OCI-LY7 (cell line): Measurements from ENCODE around the gene CCDC142. TPM values are rescaled to one million over a fixed set of nuclear protein-coding genes. Genes with fewer than 3 reads are reported as not detected.

Source experiments
- BruUV-seq: library from RNA; stranded (reverse); fragments of 400-500 nt; replicated peaks from 2 replicates; lab custom pipeline; 2021; lab: Mats Ljungman, UMichigan
- CTCF ChIA-PET: fragments of 300-600 bp; sonication (Branson Sonifier 250); formaldehyde crosslinking; loops from one replicate; lab custom pipeline; 2022; ENCODE audit warnings: antibody characterized with exemption; ENCODE audit not compliant: unreplicated experiment; lab: Charles Lee
- POLR2A ChIA-PET: fragments of 300-600 bp; sonication (Branson Sonifier 250); formaldehyde crosslinking; loops from one replicate; lab custom pipeline; 2022; ENCODE audit warnings: antibody characterized with exemption; lab: Charles Lee
- DNase-seq: peaks from one replicate; pipeline ENCODE4 v3.0.0-alpha.2; 2015; ENCODE audit warnings: low spot score
- H2AFZ ChIP-seq: fragments of 200-600 bp; sonication (generic), shearing (Covaris generic); 2 replicates; pipeline ENCODE4 v1.6.1; 2014; ENCODE audit warnings: mild to moderate bottlenecking, antibody characterized with exemption, low read length, moderate library complexity
- H3K27ac ChIP-seq: fragments of 200-600 bp; sonication (generic); 2 replicates; pipeline ENCODE4 v1.5.1; 2014; ENCODE audit warnings: mixed run types, low read depth, mild to moderate bottlenecking, moderate library complexity, low read length, inconsistent platforms; ENCODE audit not compliant: poor library complexity, severe bottlenecking
- H3K36me3 ChIP-seq: fragments of 200-600 bp; sonication (generic); 2 replicates; pipeline ENCODE4 v1.6.1; 2014; ENCODE audit warnings: mild to moderate bottlenecking, antibody characterized with exemption, low read length, moderate library complexity, mixed read lengths; ENCODE audit not compliant: insufficient read depth
- H3K4me1 ChIP-seq: fragments of 200-600 bp; sonication (generic); 2 replicates; pipeline ENCODE4 v1.5.1; 2014; ENCODE audit warnings: mild to moderate bottlenecking, low read length; ENCODE audit not compliant: insufficient read depth, poor library complexity, severe bottlenecking
- H3K4me2 ChIP-seq: fragments of 200-600 bp; sonication (generic); 2 replicates; pipeline ENCODE4 v1.6.1; 2014; ENCODE audit warnings: mild to moderate bottlenecking, low read length
- H3K4me3 ChIP-seq: fragments of 200-600 bp; sonication (generic); 2 replicates; pipeline ENCODE4 v1.5.1; 2014; ENCODE audit warnings: mild to moderate bottlenecking, low read depth, low read length; ENCODE audit not compliant: poor library complexity, severe bottlenecking
- H3K79me2 ChIP-seq: fragments of 200-600 bp; sonication (generic); 2 replicates; pipeline ENCODE4 v1.6.1; 2016; ENCODE audit warnings: low read depth, mild to moderate bottlenecking, low read length, moderate library complexity, mixed read lengths; ENCODE audit not compliant: insufficient read depth
- H3K9me2 ChIP-seq: fragments of 200-600 bp; sonication (generic); 2 replicates; pipeline ENCODE4 v1.6.1; 2016; ENCODE audit warnings: mild to moderate bottlenecking, low read length, mixed read lengths; ENCODE audit not compliant: insufficient read depth
- H3K9me3 ChIP-seq: fragments of 200-600 bp; sonication (generic); 2 replicates; pipeline ENCODE4 v1.6.1; 2014; ENCODE audit warnings: mild to moderate bottlenecking, mixed run types, low read length, mixed read lengths
- H4K20me1 ChIP-seq: fragments of 200-600 bp; sonication (generic); 2 replicates; pipeline ENCODE4 v1.6.1; 2014; ENCODE audit warnings: mild to moderate bottlenecking, antibody characterized with exemption, low read length, moderate library complexity, mixed read lengths; ENCODE audit not compliant: insufficient read depth
- CTCF ChIP-seq: fragments of 200-600 bp; sonication (generic); conservative IDR thresholded peaks from 2 replicates; pipeline ENCODE4 v1.5.1; 2014; ENCODE audit warnings: mild to moderate bottlenecking, antibody characterized with exemption, low read length, moderate library complexity, mixed read lengths
- EZH2phosphoT487 ChIP-seq: fragments of 200-600 bp; sonication (generic); IDR thresholded peaks from 2 replicates; pipeline ENCODE4 v1.6.1; 2018; ENCODE audit warnings: low read depth, borderline replicate concordance, mild to moderate bottlenecking, mixed run types, antibody characterized with exemption, low read length, moderate library complexity, mixed read lengths
- intact Hi-C: fragments of 100-400 bp; cut with micrococcal nuclease; formaldehyde crosslinking; loops from one replicate; pipeline ENCODE4 v1.10.0; 2022; ENCODE audit not compliant: unreplicated experiment
- total RNA-seq, 2 experiments: library from RNA; depleted of rRNA in 1 of 2; stranded (reverse); fragments of >200 nt in 1 of 2; shearing (Covaris generic) in 1 of 2; gene quantifications; 2 replicates each; pipeline ENCODE4 v1.2.3, GENCODE V29; 2014 to 2022

Gene CCDC142
- total RNA-seq, 2 experiments from 2014 or later = 42.5 to 53.0 TPM

- Histone ChIP-seq H3K9me2 (no peaks in the 10 kb centered on the region), H3K9me3 (no peaks in the 10 kb centered on the region), H4K20me1 (no peaks in the 10 kb centered on the region), H3K36me3 (peaks cover 3% of the 10 kb centered on the region; the same call in 1 of the 2 replicates), H3K4me1 (no peaks in the 10 kb centered on the region), H3K4me3 (no peak overlapping the region), H3K79me2 (no peaks in the 10 kb centered on the region), H2AFZ (no peak overlapping the region), H3K27ac (no peak overlapping the region), H3K4me2 (no peak overlapping the region)
- BruUV-seq = no TSS peak
- TF ChIP-seq EZH2phosphoT487 (no peak), CTCF (no peak)
- DNase-seq = no peak
- intact Hi-C loops = no loop called here
- CTCF ChIA-PET = no interaction called here
- POLR2A ChIA-PET = interaction anchor here (0.6 to 1.0 kb wide), 3 partner anchors 27 to 37 kb away, joined by 3 to 4 read pairs (median 3); no protein-coding TSS in a partner anchor
Observed at GRCh38 chr2:74429487-74430451, 53.0 kb downstream of the CCDC142 start.

- ChIA-PET POLR2A (interaction anchor here (1.0 kb wide), 1 partner anchor 29 kb away, joined by 4 read pairs; no protein-coding TSS in a partner anchor), CTCF (no interaction called here)
- no TSS peak for BruUV-seq
- DNase-seq = no peak
- no peak for TF ChIP-seq CTCF
- no peak for TF ChIP-seq EZH2phosphoT487
- H3K27ac ChIP-seq = no peak overlapping the region
- intact Hi-C loops = no loop called here
- H3K79me2 ChIP-seq = no peaks in the 10 kb centered on the region
- no peak overlapping the region for H3K4me3 ChIP-seq
- H4K20me1 ChIP-seq = no peaks in the 10 kb centered on the region
- no peaks in the 10 kb centered on the region for H3K4me1 ChIP-seq
- no peaks in the 10 kb centered on the region for H3K9me2 ChIP-seq
- no peak overlapping the region for H3K4me2 ChIP-seq
- no peak overlapping the region for H2AFZ ChIP-seq
- peaks cover 7% of the 10 kb centered on the region; the same call in 1 of the 2 replicates for H3K36me3 ChIP-seq
- H3K9me3 ChIP-seq = no peaks in the 10 kb centered on the region
Observed at GRCh38 chr2:74428675-74429074, 54.1 kb downstream of the CCDC142 start.
